ENCODE data around the gene CCDC71.

DNA sequence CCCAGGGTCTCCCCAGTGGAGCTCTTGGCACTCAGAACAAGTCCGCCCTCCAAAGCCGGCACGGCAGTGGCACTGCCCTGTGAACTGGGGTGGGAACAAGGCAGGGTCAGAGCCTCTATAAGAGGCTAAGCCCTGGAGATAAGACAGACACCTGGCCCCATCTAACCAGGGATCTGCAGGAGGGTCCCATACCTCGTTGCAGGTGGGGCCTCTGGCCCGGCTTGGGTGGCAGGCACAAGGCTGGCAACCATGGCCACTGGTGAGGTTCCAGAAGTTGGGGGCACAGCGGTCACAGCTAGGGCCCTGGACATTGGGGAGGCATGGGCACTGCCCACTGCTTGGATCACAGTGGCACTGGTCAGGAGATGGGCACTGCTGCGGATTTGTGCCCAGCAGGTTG is 41.9 kb downstream of the CCDC71 start:
- TF ChIP-seq, protein P1, sequence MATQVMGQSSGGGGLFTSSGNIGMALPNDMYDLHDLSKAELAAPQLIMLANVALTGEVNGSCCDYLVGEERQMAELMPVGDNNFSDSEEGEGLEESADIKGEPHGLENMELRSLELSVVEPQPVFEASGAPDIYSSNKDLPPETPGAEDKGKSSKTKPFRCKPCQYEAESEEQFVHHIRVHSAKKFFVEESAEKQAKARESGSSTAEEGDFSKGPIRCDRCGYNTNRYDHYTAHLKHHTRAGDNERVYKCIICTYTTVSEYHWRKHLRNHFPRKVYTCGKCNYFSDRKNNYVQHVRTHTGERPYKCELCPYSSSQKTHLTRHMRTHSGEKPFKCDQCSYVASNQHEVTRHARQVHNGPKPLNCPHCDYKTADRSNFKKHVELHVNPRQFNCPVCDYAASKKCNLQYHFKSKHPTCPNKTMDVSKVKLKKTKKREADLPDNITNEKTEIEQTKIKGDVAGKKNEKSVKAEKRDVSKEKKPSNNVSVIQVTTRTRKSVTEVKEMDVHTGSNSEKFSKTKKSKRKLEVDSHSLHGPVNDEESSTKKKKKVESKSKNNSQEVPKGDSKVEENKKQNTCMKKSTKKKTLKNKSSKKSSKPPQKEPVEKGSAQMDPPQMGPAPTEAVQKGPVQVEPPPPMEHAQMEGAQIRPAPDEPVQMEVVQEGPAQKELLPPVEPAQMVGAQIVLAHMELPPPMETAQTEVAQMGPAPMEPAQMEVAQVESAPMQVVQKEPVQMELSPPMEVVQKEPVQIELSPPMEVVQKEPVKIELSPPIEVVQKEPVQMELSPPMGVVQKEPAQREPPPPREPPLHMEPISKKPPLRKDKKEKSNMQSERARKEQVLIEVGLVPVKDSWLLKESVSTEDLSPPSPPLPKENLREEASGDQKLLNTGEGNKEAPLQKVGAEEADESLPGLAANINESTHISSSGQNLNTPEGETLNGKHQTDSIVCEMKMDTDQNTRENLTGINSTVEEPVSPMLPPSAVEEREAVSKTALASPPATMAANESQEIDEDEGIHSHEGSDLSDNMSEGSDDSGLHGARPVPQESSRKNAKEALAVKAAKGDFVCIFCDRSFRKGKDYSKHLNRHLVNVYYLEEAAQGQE (IDR thresholded peaks at IDR 0.05; ENCODE audit: insufficient read depth in 1 of 2, low read depth in 2 of 2, low read length in 2 of 2): no peak
- TF ChIP-seq TAF1 (IDR thresholded peaks at IDR 0.05; ENCODE audit: borderline replicate concordance, insufficient read depth, low read length): no peak
- no peak for TF ChIP-seq POLR2AphosphoS5 (IDR thresholded peaks at IDR 0.05; ENCODE audit: low read depth, low read length)
- TF ChIP-seq SIN3A (IDR thresholded peaks at IDR 0.05; ENCODE audit: borderline replicate concordance, insufficient read depth, low read length): no peak
- TF ChIP-seq FOXP2 (optimal IDR thresholded peaks at IDR 0.05; ENCODE audit: borderline replicate concordance, extremely low read depth, extremely low read length, insufficient read depth): no peak

Measured in PFSK-1 (cell line).